Measurements from ENCODE around the gene MAML2. TPM values are rescaled to one million over a fixed set of nuclear protein-coding genes. Genes with fewer than 3 reads are reported as not detected.
A peak's percentile ranks its signal among the peaks of the same experiment; 100 is the strongest.

MAML2 gene
- total RNA-seq, 2 experiments from 2014 or later = 23.9 to 37.1 TPM

DNA sequence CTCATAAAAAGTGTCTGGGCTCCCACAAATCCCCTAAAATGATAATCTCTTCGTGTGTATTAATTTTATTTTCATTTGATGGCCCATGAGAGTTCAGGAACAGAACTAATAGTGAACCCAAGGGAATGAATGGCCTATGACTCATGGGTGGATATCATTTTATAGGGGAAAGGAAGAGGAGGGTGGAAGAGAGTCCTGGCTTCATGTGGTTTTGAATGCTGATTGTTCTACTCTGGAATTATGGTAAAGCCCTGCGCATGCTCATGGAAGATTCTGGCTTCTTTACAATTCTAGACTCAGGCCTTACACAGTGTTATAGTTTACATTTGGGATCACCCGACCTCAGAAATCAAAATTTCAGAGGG, 35.2 kb downstream of the MAML2 start:
- peak overlapping the region; percentile 49 for H3K27ac Mint-ChIP-seq
- no peaks in the 10 kb centered on the region for H3K9me3 Mint-ChIP-seq (ENCODE audit: low read depth)
- ATAC-seq (peak; percentile 4), DNase-seq (no peak)
- CTCF ChIA-PET = interaction anchor here (0.7 to 8.0 kb wide), 5 partner anchors 13 to 70 kb away, joined by 3 to 69 read pairs (median 3); partner anchors contain the start of gene MAML2
- peaks cover 21% of the 10 kb centered on the region for H3K36me3 Mint-ChIP-seq (ENCODE audit: low read depth)
- POLR2A ChIA-PET = interaction anchor here (1.4 kb wide), 1 partner anchor 33 kb away, joined by 3 read pairs; no protein-coding TSS in a partner anchor
- intact Hi-C loops (cut with DNase I, micrococcal nuclease) = no loop called here
- H3K4me3 Mint-ChIP-seq = peak overlapping the region; percentile 37
- peaks cover 78% of the 10 kb centered on the region for H3K4me1 Mint-ChIP-seq
- H3K27me3 Mint-ChIP-seq = no peaks in the 10 kb centered on the region

DNA sequence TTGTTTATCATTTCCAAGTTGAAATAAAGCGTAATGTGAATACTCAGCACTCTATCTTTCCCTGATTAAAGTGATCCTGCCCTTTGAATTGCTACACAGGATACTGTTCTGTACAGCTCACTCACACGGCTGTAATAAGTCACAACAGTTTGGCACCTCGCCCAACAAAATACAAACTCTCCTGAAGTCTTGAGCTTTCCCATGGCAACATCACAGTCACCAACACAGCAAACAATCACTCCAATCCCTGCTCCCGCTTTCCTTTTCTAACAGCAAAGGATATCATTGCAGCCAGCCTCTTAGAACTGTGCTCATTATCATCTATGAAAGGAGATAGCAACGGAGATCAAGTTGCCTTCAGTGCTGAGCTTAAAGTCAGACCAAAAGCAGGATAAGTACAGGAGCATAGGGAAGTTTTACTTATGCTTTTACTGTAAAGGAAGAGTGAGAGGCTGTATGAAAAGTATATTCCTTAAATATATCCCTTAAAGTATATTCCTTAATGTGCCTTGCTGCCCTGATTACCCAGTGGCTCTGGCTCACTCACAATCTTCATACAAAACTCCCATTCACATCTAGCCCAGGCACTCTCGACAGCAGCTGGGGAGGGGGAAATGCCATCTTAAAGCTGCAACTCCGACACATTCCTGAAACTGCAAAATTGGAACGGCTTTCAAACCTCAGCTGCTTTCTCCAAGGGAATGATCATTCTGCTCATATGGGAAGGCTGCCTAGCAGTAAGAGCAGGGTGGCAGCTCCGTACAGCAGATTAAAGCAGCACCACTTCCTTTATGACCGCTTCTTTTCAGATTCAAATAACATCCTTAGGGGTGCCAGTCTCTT, 35.8 kb downstream of the MAML2 start:
- POLR2A ChIA-PET = interaction anchor here (1.4 kb wide), 1 partner anchor 34 kb away, joined by 3 read pairs; no protein-coding TSS in a partner anchor
- Mint-ChIP-seq H3K9me3 (ENCODE audit: low read depth) (no peaks in the 10 kb centered on the region), H3K4me3 (peak overlapping the region; percentile 39), H3K36me3 (ENCODE audit: low read depth) (peaks cover 20% of the 10 kb centered on the region), H3K27me3 (no peaks in the 10 kb centered on the region), H3K27ac (peak overlapping the region; percentile 58), H3K4me1 (peaks cover 79% of the 10 kb centered on the region)
- CTCF ChIA-PET = interaction anchor here (1.9 to 8.0 kb wide), 2 partner anchors 12 to 34 kb away, joined by 4 to 69 read pairs; partner anchors contain the start of gene MAML2
- DNase-seq = peak; percentile 48
- intact Hi-C loops (cut with DNase I, micrococcal nuclease) = no loop called here
- ATAC-seq = peak; percentile 42

- DNase-seq = no peak
- Mint-ChIP-seq H3K27me3 (no peaks in the 10 kb centered on the region), H3K36me3 (ENCODE audit: low read depth) (peaks cover 15% of the 10 kb centered on the region), H3K9me3 (ENCODE audit: low read depth) (no peaks in the 10 kb centered on the region), H3K4me3 (no peak overlapping the region), H3K27ac (peak overlapping the region; percentile 58), H3K4me1 (peaks cover 77% of the 10 kb centered on the region)
- intact Hi-C loops (cut with DNase I, micrococcal nuclease) = no loop called here
- ATAC-seq = no peak
- ChIA-PET CTCF (interaction anchor here (1.0 to 8.0 kb wide), 5 partner anchors 11 to 471 kb away, joined by 3 to 69 read pairs (median 4); partner anchors contain the start of gene MAML2), POLR2A (interaction anchor here (1.0 kb wide), 1 partner anchor 32 kb away, joined by 3 read pairs; no protein-coding TSS in a partner anchor)
Measured at GRCh38 chr11:96306600-96306932, 36.4 kb downstream of the MAML2 start.

- peaks cover 11% of the 10 kb centered on the region for H3K36me3 Mint-ChIP-seq (ENCODE audit: low read depth)
- no peaks in the 10 kb centered on the region for H3K27me3 Mint-ChIP-seq
- no peak overlapping the region for H3K4me3 Mint-ChIP-seq
- DNase-seq (no peak), ATAC-seq (no peak)
- no peaks in the 10 kb centered on the region for H3K9me3 Mint-ChIP-seq (ENCODE audit: low read depth)
- intact Hi-C loops (cut with DNase I, micrococcal nuclease) = no loop called here
- no peak overlapping the region for H3K27ac Mint-ChIP-seq
- ChIA-PET POLR2A (interaction anchor here (1.0 kb wide), 1 partner anchor 33 kb away, joined by 3 read pairs; no protein-coding TSS in a partner anchor), CTCF (interaction anchor here (1.0 to 8.0 kb wide), 5 partner anchors 11 to 470 kb away, joined by 3 to 69 read pairs (median 4); partner anchors contain the start of gene MAML2)
- peaks cover 75% of the 10 kb centered on the region for H3K4me1 Mint-ChIP-seq
Measured at GRCh38 chr11:96306071-96306470, 36.9 kb downstream of the MAML2 start.

DNA sequence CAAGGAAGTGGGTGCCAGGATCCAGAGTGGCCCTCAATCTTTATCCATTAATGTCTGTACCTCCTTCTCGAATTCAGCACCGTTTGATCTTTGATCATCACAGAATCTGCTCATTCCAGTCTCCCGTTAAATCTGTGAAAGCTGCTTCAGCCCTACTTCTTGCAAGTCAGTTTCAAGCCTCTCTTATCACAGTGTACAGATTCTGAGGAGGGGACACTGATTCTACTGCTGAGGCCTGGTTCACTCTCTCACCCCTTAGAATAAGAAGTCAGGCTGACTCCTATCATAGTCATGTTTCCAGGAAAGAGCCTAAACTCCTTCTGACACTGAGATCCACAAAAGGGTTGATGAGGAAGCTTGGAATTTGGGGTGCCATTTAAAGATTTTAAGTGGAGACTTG, 39.0 kb downstream of the MAML2 start:
- intact Hi-C loops (cut with DNase I, micrococcal nuclease) = loop anchor here in 1 of 2 experiments (2.0 kb wide), 1 partner anchor 15 kb away; no protein-coding TSS in a partner anchor
- ATAC-seq = no peak
- H3K4me1 Mint-ChIP-seq = peaks cover 78% of the 10 kb centered on the region

GRCh38 chr11:96303064-96303463, 39.9 kb downstream of the MAML2 start:
- ChIA-PET POLR2A (no interaction called here), CTCF (interaction anchor here (0.7 to 1.5 kb wide), 3 partner anchors 10 to 37 kb away, joined by 3 to 5 read pairs (median 4); no protein-coding TSS in a partner anchor)
- Mint-ChIP-seq H3K27ac (no peak overlapping the region), H3K9me3 (ENCODE audit: low read depth) (no peaks in the 10 kb centered on the region), H3K4me1 (peaks cover 75% of the 10 kb centered on the region), H3K4me3 (no peak overlapping the region), H3K27me3 (no peaks in the 10 kb centered on the region), H3K36me3 (ENCODE audit: low read depth) (peaks cover 20% of the 10 kb centered on the region)
- DNase-seq (no peak), ATAC-seq (peak; percentile 63)
- intact Hi-C loops (cut with DNase I, micrococcal nuclease) = loop anchor here in 1 of 2 experiments (2.0 kb wide), 1 partner anchor 14 kb away; no protein-coding TSS in a partner anchor

More for the DNA sequence above, 39.0 kb downstream of the MAML2 start:
- H3K27ac Mint-ChIP-seq = peak overlapping the region; percentile 24
- no peak overlapping the region for H3K4me3 Mint-ChIP-seq
- no peaks in the 10 kb centered on the region for H3K9me3 Mint-ChIP-seq (ENCODE audit: low read depth)
- H3K27me3 Mint-ChIP-seq = no peaks in the 10 kb centered on the region
- CTCF ChIA-PET = interaction anchor here (0.6 to 1.5 kb wide), 4 partner anchors 11 to 119 kb away, joined by 3 to 5 read pairs (median 4); no protein-coding TSS in a partner anchor
- POLR2A ChIA-PET = no interaction called here
- no peak for DNase-seq
- H3K36me3 Mint-ChIP-seq (ENCODE audit: low read depth) = peaks cover 19% of the 10 kb centered on the region

GRCh38 chr11:96301818-96302217, 41.2 kb downstream of the MAML2 start:
- no peak overlapping the region for H3K27ac Mint-ChIP-seq
- no peak overlapping the region for H3K4me3 Mint-ChIP-seq
- ATAC-seq (no peak), DNase-seq (no peak)
- ChIA-PET CTCF (interaction anchor here (0.6 kb wide), 1 partner anchor 81 kb away, joined by 3 read pairs; no protein-coding TSS in a partner anchor), POLR2A (no interaction called here)
- H3K9me3 Mint-ChIP-seq (ENCODE audit: low read depth) = no peaks in the 10 kb centered on the region
- H3K36me3 Mint-ChIP-seq (ENCODE audit: low read depth) = peaks cover 21% of the 10 kb centered on the region
- peaks cover 67% of the 10 kb centered on the region for H3K4me1 Mint-ChIP-seq
- intact Hi-C loops (cut with DNase I, micrococcal nuclease) = loop anchor here in 1 of 2 experiments (2.0 kb wide), 1 partner anchor 13 kb away; no protein-coding TSS in a partner anchor
- no peaks in the 10 kb centered on the region for H3K27me3 Mint-ChIP-seq

GRCh38 chr11:96299155-96299888, 43.7 kb downstream of the MAML2 start:
- Mint-ChIP-seq H3K9me3 (ENCODE audit: low read depth) (no peaks in the 10 kb centered on the region), H3K4me1 (peaks cover 72% of the 10 kb centered on the region), H3K36me3 (ENCODE audit: low read depth) (peaks cover 23% of the 10 kb centered on the region), H3K4me3 (no peak overlapping the region), H3K27ac (peak overlapping the region; percentile 1), H3K27me3 (no peaks in the 10 kb centered on the region)
- CTCF ChIA-PET = interaction anchor here (0.6 to 1.2 kb wide), 4 partner anchors 12 to 57 kb away, joined by 3 to 4 read pairs (median 3); no protein-coding TSS in a partner anchor
- DNase-seq = no peak
- intact Hi-C loops (cut with DNase I, micrococcal nuclease) = no loop called here
- ATAC-seq = no peak
- POLR2A ChIA-PET = no interaction called here

GRCh38 chr11:96295369-96295768, 47.6 kb downstream of the MAML2 start:
- Mint-ChIP-seq H3K4me1 (peaks cover 75% of the 10 kb centered on the region), H3K4me3 (no peak overlapping the region), H3K9me3 (ENCODE audit: low read depth) (no peaks in the 10 kb centered on the region), H3K27me3 (no peaks in the 10 kb centered on the region), H3K36me3 (ENCODE audit: low read depth) (peaks cover 26% of the 10 kb centered on the region), H3K27ac (no peak overlapping the region)
- POLR2A ChIA-PET = no interaction called here
- intact Hi-C loops (cut with DNase I, micrococcal nuclease) = no loop called here
- ATAC-seq (no peak), DNase-seq (no peak)
- CTCF ChIA-PET = interaction anchor here (0.9 kb wide), 2 partner anchors 12 to 240 kb away, joined by 3 to 4 read pairs; no protein-coding TSS in a partner anchor

DNA sequence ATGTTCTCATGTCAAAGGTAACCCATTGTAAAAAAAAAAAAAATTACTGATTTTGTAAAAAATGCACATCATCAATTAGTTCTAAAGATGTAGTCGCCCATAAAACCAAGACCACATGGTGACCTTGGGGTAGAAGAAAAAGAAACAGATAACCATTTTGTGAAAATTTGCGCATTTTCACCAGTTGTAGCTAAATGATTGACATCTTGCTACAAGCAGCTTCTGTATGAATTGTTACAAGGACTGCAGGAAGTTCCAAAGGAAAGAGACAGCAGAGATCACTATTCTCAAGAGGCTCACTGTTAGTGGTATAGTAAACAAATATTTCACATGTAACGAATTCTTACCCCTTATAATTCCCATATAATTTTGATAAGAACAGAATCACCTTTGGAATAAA, 48.7 kb downstream of the MAML2 start:
- intact Hi-C loops (cut with DNase I, micrococcal nuclease) = no loop called here
- ChIA-PET POLR2A (no interaction called here), CTCF (interaction anchor here (1.3 to 1.6 kb wide), 3 partner anchors 11 to 43 kb away, joined by 3 to 7 read pairs (median 5); no protein-coding TSS in a partner anchor)
- DNase-seq = no peak
- no peaks in the 10 kb centered on the region for H3K27me3 Mint-ChIP-seq
- H3K9me3 Mint-ChIP-seq (ENCODE audit: low read depth) = no peaks in the 10 kb centered on the region
- no peak for ATAC-seq
- peaks cover 74% of the 10 kb centered on the region for H3K4me1 Mint-ChIP-seq
- H3K27ac Mint-ChIP-seq = peak overlapping the region; percentile 1
- H3K36me3 Mint-ChIP-seq (ENCODE audit: low read depth) = peaks cover 17% of the 10 kb centered on the region
- no peak overlapping the region for H3K4me3 Mint-ChIP-seq

GRCh38 chr11:96293598-96294021, 49.4 kb downstream of the MAML2 start:
- no peak overlapping the region for H3K4me3 Mint-ChIP-seq
- ChIA-PET POLR2A (no interaction called here), CTCF (interaction anchor here (1.3 to 1.6 kb wide), 3 partner anchors 12 to 44 kb away, joined by 3 to 7 read pairs (median 5); no protein-coding TSS in a partner anchor)
- H3K9me3 Mint-ChIP-seq (ENCODE audit: low read depth) = no peaks in the 10 kb centered on the region
- peaks cover 14% of the 10 kb centered on the region for H3K36me3 Mint-ChIP-seq (ENCODE audit: low read depth)
- intact Hi-C loops (cut with DNase I, micrococcal nuclease) = no loop called here
- no peak for DNase-seq
- peaks cover 77% of the 10 kb centered on the region for H3K4me1 Mint-ChIP-seq
- H3K27ac Mint-ChIP-seq = peak overlapping the region; percentile 1
- no peaks in the 10 kb centered on the region for H3K27me3 Mint-ChIP-seq
- ATAC-seq = peak; percentile 68

All from activated CD4-positive, alpha-beta T cell treated with anti-CD3 and anti-CD28 coated beads for 36 hours (primary cell).